SIG-M5 treated with dmso at 0.1 percent for 504 hours (cell line): ENCODE results near the gene GREM2.

Experiments used
- DNase-seq: peaks from one replicate; lab custom pipeline; 2025; ENCODE audit not compliant: unreplicated experiment; lab: John Stamatoyannopoulos, UW

Gene GREM2

DNA sequence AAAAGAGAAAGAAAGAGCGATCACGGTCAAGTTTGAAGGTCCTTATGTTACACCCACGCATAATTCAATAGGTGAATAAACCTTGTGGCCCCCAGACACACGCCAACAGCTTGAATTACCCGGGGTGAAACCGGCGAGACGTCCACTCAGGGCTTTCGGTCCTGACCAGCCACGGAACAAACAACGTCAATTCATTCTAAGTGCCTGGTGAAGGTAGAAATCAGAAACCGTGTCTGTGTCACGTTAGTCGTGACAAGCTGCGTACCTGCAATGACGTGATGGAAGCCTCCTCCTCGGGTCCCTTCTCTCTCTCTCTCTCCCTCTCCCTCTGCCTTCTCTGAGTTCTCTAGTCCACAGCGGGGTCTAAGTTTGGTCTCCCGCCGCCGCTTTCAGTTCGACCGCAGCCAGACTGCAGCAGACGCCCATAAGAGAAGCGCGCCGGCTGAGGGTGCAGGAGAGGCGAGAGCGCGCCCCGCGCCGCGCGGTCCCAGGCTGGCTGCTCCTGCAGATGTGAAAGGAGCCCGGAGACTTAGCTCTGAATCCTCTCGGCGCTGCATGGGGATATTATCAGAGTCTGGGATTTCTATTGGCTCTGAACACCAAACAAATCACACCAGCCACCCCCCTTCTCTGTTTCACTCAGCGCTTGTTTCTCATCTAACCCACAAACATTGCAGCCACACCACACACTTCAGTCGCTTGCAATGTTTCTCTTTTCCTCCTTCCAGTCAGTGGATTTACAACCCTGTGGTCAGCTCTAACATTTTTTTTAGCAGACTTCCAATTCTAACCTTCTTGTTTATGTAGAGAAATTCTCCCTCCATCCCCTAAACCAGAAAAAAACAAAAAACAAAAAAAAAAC, at the start of gene GREM2:
TSS of gene GREM2 (minus strand) at position 537 of the 862 bp plus-strand sequence. CDS start 118,680 bp downstream, outside the sequence.
- DNase-seq, result no peak

DNA sequence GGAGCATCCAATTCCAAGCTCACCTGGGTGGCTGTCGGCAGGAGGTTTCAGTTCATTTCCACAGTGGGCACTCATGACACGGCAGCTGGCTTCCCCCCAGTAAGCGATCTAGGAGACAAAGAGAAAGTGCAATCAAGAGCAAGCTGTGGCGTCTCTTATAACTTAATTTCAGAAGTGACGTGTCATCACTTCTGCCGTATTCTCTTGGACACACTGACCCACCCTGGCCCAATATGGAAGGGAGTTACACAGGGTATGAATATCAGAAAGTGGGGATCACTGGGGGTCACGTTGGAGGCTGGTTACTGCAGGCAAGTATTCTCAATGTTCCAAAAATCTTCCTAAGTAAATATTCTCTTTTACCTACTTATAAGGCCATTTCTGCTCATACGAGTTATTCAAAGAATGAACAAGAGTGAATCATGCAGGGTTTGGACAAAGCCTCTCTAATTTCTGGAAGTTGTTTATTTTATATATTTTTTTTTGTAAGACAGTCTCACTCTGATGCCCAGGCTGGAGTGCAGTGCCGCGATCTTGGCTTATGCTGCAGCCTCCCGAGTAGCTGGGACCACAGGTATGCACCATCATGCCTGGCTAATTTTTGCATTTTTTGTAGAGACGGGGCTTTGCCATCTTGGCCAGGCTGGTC, 46.5 kb upstream of the GREM2 start:
- DNase-seq, result no peak

DNA sequence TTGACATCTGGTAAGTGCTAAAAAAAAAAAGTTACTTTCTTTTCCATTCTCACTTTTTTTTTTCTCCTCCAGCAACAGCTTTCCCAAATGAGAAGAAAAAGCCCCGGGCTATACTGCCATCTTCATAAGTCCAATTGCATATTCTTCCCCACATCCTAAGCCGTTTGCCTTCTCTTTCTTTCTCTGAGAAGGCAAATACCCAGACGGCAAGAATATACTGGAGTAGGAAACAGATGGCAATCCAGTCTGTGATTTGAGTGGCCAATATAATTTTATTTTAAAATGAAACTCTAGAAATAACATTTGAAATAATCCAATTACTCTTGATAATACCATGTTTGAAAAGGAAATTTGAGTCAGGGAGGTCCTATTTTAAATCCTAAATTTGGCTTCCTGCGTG, 44.6 kb upstream of the GREM2 start:
- no peak for DNase-seq

DNA sequence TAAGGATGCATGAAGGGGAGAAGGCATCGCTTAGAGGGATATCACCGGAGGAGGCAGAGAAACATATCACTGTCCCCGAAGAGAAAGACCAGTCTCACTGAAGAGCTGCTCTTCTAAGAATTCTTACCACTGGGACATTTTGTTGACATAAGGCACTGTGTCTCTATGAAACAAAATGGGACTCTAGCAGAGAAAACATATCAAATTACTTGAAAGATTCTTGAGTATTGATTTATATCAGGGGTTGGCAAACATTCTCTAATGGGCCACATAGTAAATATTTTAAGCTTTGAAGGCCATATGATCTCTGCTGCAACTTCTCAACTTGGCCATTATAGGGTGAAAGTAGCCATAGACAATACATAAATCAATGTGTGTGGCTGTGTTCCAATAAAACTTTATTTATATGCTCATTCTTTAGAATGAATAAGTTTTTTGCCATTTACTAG, 41.0 kb upstream of the GREM2 start:
- peak; percentile 3 for DNase-seq

DNA sequence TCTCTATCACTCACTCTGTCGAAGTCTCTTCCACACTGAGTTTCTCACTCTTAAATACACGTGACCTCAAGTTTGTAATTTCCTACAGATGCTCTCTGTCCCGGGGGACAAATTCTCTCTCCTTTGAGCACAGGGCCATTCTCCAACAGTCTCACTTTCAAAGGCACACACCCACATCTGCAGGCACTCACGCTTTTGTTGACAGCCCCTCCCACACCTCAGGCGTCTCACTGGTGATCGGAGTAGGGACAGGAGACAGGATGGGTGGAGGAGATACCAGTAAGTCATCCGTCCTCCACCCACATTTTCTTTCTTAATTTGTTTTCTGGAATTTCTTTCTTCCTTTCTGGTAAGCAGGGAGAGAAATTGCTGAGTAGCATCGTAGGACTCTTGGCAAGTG, 40.6 kb upstream of the GREM2 start:
- DNase-seq, result no peak

DNA sequence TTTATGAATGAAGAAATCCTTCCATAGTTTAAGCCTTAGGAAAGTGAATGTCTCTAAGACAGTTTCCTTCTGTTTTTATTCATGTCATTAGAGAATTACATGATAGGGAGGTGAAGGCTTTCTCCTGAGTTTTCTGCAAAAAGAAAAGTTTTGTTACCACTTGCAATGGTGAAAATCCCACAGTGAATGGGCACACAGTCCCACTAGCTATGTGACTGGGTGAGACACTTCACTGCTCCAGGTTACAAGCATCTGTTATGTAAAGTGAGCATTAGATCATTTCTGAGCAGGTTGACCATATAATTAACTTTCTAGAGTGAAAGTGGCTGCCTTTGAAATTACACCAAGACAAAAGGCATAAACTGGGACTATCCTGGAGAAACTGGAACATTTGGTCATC, 38.9 kb upstream of the GREM2 start:
- DNase-seq, result no peak

DNA sequence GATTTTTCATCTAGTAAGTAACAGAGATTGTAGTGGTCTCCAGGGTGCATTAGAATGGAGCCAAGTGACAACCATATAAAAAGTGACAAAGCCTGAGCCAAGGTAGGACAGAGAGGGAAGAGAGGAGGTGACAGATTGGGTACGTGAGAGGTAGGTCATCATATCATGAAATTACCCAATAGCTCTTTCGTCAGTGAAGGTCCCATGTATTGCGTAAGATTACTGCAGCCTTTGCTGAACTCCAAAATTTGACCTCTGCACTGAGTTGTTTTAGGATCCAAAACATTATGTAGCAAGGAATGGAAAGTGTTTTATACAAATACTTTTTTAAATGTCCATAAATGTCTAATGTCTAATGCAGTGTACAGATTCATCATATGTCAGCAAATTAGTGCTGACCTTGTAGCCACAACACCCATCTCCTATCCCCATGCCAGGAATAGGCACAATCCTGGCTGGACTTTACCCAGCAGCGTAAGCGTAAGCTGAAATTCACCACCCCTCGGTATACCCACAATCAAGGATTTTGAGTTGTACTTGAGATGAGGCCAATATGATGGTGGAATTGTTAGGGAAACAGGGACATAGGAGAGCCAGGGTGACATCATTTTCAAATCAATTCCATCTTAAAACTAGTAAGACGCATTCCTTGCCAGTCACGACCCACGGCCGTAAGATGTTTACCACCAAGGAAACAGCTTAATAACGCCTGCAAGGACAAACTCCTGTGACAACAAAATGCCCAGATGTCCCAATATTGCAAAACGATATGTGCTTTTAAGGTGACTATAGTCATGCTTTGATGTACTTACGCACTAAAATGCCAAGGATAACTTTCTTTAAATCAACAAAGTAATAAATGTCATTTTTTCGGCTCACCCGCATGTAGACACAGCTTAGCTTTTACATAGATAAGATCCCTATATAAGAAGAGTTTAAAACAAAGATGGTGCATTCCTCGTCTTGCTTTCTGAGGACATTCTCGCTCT, 38.1 kb upstream of the GREM2 start:
- peak; percentile 11 for DNase-seq

DNA sequence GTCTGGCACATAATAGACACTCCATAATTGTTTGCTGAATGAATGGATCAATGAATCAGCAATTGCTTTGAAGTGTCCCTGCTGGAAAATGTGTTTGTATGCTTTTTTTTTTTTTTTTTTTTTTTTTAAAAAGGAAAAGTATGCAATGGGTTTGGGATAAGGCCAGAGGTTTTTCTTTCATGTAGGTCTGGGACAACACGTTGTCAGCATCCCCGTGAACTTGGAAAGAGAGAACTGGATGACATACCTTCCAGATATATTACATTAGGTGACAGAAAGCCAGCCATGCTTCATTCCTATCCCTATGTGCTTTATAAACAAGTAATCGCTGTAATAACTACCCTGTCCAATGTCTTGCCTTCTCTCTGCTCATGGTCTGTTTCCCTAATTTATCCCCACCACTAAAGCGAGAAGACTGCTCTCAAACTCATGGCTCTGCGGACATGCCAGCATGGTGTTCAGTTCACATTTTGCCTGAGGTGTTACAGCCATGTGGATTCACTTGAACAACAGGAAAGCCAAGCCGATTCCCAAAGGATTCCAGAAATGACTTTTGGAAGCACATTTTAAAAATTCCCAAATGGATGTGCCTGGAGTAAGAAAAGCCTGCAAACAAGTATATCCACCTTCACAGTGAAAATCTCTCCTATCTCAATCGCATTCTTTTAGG, 34.8 kb upstream of the GREM2 start:
- DNase-seq, result no peak

DNA sequence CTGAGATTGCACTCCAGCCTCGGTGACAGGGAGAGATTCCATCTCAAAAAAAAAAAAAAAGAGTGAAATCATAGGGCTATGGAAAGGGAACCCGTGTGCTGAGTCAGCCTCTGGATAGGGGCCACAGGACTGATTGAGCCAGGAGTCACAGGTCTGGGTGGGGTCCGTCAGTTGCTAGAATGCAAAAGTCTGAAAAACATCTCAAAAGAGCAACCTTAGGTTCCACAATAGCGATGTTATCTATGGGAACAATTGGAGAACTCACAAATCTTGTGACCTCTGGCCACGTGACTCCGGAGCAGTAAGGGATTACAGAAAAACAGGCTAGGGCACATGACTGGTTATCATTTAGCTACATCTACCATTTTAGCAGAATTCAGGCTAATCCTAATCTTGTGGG, 32.8 kb upstream of the GREM2 start:
- no peak for DNase-seq

DNA sequence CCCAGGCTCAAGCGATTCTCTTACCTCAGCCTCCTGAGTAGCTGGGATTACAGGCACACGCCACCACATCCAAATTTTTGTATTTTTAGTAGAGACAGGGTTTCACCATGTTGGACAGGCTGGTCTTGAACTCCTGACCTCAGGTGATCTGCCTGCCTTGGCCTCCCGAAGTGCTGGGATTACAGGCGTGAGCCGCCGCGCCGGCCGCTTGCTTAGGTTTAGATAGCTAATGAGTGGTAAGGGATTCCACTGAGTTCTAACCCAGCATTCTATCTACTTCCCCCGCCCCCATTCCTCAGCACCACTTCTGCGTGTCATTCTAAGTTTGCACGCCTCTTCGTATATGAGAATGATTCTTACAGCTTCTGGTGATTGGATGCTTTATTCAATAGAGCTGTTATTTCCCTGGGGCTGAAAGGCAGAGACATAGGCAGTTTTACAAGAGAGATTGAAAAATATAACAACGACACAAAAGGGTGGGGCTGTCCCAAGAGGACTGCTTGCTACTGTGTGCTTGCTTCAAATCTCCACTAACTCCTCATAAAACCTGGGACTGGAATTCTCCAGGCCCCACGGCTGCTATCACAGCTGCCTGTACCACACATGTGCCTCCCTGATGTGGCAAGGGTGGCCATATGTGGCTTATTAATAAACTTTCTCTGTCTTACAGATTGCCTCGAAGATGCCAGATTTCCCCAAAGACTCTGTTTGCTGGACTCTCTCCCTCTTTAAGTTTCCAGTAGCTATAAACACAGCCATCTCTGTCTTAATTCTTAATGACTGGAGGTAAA, 23.7 kb upstream of the GREM2 start:
- DNase-seq, result no peak

DNA sequence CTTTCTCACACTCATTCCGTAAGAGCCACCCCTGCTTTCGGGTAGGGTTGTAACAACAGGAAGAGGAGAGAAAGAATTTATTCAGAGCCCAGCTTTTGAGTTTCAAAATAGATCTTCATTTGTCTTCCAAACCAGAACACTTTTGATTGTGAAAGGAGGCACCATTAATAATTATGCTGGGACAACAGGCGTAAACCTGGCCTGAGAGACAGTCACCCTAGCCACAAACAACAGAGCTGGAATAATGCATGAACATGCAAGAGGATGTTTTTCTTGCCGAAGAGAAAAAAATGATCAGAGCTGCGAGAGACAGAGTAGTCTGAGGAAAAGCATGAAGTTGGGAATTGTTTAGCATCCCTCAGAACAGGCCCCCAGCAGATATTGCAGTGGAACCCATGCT, 18.5 kb upstream of the GREM2 start:
- no peak for DNase-seq

DNA sequence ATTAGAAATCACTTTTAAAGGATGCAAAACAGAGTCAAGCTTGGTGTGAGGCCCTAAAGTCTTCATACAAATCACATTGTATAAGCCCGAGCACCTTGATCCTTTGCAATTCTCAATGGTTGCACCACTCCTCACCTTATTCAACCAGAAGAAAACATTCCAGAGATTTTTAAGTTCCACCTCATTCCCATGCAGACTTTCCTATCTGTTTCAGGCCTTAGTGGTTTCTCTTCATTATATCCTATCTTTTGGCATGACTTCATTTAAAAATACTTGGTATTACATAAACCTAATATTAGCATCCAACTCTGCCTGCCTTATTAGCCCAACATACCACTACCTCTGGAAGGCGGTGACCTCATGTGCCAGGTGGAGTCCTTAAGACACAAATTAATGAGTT, 9.3 kb upstream of the GREM2 start:
- no peak for DNase-seq

DNA sequence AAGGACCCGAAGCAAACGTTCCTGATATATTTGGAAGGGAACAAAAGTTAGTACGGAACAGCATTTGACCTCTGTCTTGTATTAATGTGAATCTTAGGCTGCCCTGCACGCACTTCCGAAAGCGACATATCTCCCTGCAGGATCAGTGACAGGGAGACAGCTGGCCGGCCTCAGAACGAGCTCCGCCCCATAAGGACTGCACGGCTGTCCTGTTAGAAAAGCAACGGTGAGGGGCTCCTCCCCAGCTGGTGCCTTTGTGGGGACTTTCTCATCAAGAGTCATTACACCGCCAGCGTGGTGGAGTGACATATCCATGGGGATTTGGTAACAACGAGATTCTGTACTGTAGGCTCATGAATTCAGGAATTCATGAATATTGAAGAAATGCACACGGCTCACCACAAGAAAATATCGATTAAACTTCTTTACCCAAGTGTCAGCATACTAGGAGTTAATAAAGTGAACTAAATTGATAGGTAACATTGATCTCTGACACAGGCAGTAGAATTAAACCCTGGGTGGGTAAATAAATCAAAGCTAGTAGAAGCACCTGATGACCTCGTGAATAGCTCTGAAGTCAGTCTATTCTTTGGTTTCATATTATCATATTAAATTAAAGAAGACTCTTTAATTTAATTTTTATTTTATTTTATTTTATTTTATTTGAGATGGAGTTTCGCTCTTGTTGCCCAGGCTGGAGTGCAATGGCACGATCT, 8.1 kb upstream of the GREM2 start:
- no peak for DNase-seq

DNA sequence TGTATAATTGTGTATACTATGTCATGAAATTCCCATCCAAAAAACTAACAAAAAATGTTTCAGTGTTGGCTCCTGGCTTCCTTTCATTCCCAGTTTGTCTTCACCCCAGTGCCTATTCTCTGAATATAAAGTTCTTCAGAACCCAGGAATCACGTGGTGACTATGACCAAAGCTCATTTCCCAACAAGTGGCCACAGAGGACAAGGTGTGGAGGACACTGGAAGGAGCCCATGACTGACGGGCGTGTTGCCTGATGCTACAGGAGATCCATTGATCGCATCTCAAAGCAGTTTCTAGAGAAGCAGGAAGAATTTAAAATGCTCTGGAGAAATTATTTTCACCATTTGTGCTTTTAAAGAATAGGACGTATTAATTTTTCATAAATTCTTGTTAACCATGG, 7.4 kb upstream of the GREM2 start:
- DNase-seq, result no peak

DNA sequence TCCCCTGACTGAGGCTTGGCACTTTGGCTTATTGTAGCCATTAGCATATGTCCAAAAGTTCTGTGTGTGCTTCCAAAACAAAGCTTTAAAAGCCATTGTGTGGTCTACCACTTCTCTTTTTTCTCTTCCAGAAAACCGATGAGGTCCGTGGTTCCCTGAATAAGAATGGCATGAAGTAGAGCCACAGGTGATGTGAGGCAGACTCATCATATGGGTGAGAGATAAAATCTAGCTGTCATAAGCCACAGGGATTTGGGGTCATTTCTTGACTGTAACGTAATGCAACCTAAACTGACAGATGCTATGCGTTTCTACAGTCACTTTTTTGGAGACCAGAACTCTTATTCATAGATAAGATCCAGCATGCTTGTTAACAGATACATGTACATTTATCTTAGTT, 7.0 kb upstream of the GREM2 start:
- no peak for DNase-seq

DNA sequence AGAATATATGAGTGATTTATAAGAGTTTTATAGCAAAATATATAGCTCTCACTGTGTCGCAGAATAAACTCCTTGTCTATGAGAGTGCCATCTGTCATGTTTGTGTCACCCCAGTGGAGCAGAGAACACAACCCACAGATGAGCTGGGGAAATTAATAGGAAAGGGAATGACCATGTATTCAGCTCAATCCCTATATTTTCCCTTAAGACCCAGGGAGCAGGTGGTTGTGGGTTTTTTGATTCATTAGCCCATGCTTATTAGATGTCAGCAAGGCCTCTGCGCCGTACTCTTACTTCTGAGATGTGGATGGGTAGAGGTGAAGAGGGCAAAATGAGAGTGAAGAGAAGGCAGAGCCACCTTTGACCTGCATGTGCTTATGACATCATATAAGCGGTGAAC, 4.1 kb upstream of the GREM2 start:
- no peak for DNase-seq

DNA sequence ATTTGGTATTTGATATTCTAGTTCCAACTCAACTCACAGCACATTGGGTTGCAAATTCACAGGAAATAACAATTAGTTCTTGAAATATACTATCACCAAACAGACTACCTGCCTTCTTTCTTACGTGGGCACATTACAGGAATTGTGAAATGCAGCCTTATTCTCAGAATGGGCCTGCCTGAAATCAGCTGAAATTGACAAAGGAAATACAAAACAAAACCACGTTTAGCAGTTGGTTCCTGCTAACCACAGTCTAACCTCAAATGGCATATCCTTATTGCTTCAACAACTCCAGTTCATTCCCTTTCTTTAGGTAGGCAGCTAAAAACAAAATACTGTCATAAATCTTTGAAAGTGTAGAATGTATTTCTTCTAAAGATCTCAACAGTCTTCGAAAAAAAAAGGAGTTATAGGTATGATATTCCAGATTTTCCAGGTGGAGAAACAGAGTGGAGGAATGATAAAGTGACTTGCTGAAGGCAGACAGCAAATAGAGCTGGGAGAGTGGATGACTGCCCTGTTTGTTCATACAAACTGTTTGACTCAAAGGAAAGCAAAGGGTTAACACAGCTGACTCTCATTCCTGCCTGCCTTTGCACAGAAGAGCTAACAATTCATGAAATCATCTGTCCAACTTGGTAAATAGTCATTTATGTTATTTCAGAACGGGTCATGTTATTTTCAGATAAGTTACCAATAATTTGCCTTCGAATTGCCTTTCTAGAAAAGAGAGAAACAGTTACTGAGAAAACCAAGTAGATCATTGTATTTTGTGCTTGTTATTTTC, 1.6 kb upstream of the GREM2 start:
- no peak for DNase-seq

DNA sequence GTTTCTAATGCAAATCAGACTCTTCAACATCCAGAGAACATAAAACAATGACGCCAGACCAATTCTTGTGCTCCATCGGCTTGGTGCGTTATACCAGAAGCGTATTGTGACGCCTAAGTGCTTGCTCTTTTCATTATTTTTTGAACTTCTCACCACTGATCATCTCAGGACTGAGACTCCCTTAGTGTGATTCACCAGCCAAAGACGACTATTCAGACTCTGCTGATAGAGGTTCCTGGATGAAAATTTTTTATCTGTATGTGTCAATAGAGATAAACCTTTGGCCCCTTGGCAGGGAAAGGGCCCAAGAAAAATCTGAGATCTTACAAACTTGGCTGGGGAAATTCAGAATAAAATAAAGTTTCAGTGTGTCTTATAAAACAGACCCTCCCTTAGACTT, 856 bp upstream of the GREM2 start:
- no peak for DNase-seq

DNA sequence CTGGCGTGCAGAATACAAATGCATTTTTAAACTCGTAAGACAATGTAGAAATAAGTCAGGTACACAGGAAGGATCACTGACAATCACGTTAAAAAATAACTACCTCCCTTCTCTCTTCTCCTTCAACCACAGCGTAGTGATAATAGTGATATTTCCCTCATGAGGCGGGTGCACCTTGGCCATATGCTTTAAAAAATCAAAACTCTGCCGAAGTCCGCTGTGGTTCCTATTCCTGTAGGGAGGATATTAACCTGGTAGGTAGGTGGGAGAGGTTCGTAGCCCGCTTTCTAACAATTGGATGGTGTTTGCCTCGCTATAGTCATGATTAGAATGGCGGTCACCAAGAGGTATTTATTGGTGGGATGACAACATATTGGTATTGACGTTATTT, 732 bp downstream of the GREM2 start:
- no peak for DNase-seq
